AG10803 (cell line): ENCODE results near the gene ZDHHC6.

Experiments
- DNase-seq: peaks from one replicate; pipeline ENCODE4 v3.0.0; 2010; ENCODE audit warnings: low read depth
- H3K4me3 ChIP-seq: 2 replicates; pipeline ENCODE4 v1.5.1; 2011; ENCODE audit warnings: mild to moderate bottlenecking, low read length, control low read depth
- TF ChIP-seq, protein P1 (sequence below): conservative IDR thresholded peaks from 2 replicates; pipeline ENCODE4 v1.5.1; 2011; ENCODE audit warnings: mild to moderate bottlenecking, low read length, control low read depth, inconsistent platforms

ZDHHC6 gene

DNA sequence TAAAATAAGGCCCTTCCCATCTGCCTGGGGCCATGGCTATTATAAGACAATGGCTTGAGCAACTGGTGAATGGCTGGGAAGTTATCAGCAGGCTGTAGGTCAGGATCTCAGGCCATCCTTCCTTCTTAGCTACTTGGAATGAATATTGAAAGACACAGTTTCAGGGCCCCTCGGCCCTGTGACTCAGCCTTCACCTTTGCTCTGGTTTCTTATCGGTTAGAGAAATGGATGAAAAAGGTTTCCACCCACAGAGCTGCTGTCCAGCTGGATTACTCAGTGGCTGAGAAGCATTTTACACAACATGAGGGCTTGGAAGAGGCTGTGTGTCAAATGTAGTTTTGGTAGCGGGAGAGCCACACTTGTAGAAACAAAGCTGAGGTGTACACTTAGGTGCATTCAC is 63.4 kb downstream of the ZDHHC6 start:
- H3K4me3 ChIP-seq: no peak overlapping the region
- TF ChIP-seq, protein P1, sequence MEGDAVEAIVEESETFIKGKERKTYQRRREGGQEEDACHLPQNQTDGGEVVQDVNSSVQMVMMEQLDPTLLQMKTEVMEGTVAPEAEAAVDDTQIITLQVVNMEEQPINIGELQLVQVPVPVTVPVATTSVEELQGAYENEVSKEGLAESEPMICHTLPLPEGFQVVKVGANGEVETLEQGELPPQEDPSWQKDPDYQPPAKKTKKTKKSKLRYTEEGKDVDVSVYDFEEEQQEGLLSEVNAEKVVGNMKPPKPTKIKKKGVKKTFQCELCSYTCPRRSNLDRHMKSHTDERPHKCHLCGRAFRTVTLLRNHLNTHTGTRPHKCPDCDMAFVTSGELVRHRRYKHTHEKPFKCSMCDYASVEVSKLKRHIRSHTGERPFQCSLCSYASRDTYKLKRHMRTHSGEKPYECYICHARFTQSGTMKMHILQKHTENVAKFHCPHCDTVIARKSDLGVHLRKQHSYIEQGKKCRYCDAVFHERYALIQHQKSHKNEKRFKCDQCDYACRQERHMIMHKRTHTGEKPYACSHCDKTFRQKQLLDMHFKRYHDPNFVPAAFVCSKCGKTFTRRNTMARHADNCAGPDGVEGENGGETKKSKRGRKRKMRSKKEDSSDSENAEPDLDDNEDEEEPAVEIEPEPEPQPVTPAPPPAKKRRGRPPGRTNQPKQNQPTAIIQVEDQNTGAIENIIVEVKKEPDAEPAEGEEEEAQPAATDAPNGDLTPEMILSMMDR: no peak
- peak; percentile 22 for DNase-seq

DNA sequence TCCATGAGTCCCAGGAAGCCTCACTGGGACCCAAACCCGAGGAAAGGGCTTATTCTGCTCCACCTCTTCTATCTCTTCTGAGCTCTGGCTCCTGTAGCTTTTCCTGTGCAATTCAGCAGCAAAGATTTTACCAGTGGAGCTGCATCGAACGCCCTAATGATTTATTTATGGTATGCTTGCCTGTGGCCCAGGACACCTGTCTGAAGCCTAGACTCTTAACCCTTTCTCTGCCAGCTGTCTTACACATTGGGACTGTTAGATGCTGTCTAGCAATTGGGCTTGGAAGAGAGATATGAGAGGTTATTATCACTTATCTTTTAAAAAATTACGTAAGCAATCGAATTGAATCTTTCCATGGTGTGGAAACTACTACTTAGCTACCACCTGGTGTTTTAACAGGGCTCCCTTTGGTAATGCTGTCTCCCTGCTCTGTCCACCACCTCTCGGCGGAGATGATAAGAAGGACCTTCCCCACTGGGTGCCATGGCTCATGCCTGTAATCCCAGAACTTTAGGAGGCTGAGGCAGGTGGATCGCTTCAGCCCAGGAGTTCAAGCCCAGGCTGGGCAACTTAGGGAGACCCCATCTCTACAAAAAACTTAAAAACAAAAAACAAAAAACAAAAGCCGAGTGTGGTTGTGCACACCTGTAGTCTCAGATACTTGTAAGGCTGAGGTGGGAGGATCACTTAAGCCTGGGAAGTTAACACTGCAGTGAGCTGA is 64.0 kb downstream of the ZDHHC6 start:
- no peak overlapping the region for H3K4me3 ChIP-seq
- no peak for DNase-seq
- TF ChIP-seq, protein P1: no peak
